ENCODE data around the gene MMEL1.
"Not testable (repeated sequence)": the region's sequence is repeated elsewhere in the genome, so short reads cannot be mapped to it uniquely, and the experiment has no call there.

Gene MMEL1

DNA sequence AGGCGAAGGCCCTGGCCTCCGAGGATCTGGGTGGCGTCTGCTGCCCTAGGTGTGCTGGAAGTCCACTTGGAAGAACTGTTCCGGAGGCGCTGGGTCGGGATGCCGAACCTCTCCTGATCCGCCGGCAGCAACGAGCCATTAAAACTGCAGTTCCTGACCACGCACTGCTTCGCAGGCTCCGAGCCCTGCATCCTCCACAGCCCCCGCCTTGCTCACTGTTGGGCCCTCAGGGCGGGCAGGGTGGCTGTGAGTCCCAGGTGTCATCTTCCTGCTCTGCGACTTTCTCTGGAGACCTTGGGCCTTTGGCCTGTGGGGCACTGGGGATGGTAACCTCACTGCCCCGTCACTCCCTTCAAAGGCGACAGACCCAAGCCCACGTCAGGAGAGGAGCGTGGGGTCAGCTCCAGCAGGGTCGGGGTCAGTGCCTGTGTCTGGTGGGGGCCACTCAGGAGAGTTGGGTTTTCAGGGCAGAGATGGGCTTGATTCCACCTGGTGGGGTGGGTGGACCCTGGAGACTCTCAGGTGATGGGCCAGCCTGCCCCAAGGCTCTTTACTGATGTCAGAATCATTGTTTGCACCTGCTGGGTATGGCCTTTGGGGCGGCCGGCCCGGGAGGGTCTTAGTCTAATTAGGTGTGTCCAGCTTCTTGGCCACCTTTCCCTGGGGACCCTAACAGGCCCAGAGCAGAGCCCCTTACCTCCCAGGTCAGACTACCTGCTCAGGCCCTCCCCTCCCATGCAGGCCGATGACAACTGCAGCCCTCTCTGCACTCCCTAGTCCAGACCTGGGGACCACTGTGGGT, 43.2 kb downstream of the MMEL1 start:
- no peak for DNase-seq

DNA sequence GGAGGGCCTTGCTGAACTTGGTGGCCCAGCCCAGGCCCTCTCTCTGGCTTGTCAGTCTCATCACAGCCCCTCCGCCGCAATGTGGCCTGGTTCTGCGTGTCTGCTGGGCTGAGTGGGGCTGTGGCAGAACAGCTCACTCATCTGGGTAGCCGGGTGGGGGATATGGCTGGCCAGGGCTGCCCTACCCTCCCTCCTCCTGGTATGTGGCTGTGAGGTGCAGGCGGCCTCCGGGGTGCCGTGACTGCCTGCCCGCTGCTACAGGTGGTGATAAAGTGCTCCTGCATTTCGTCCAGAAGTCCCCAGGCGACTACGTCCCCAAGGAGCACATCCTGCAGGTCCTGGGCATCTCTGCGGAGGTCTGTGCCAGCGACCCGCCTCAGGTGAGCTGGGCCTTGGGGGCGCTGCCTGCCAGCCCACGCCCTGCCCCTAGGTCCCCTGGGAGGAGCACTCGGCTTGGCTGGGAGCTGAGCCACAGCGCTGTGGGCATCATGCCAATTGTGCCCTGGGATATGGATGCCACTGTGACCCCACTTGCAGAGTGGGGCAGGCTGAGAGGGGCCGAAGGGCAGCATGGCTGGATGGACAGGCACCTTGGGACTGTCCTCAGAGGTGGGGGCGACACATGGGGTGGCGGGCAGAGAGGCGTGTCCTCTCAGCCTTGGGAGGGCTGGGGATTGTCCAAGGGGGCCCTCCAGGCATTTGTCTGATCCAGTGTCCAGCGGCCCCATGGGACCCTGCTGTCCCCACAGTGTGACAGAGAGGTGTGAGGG, 44.0 kb downstream of the MMEL1 start:
- DNase-seq, result no peak

DNA sequence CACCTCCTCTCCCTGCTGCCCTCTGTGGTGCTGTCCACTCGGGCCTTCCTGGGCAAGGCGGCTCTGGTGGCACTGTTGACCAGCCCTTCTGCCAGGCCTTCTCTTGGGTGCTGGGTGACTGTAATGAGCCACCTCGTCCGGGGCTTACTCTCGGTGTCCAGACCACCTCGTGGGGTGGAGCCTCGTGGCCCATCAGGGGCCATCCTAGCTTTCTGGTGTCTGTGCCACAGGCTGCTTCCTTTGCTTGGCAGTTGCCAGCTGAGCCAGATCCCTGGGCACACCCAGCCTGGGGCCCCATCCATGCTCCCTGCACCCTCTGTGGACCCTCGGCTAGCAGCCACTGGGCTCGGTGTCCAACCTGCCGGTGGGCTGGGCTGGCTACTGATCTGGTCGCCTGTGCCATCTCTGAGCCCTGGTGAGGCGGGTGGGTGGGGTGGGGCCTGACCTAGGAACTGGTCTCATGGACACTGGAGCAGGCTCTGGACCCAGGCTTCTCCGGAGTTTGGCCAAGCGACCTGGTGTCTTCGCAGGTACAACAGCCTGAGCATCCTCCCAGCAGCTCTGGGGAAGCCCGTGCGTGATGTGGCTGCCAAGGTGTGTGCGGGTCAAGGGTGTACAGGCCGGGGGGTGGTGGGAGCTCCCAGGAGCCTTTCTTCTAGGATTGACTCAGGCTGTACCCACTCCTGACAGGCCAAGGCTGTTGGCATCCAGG, 44.8 kb downstream of the MMEL1 start:
- no peak for DNase-seq

DNA sequence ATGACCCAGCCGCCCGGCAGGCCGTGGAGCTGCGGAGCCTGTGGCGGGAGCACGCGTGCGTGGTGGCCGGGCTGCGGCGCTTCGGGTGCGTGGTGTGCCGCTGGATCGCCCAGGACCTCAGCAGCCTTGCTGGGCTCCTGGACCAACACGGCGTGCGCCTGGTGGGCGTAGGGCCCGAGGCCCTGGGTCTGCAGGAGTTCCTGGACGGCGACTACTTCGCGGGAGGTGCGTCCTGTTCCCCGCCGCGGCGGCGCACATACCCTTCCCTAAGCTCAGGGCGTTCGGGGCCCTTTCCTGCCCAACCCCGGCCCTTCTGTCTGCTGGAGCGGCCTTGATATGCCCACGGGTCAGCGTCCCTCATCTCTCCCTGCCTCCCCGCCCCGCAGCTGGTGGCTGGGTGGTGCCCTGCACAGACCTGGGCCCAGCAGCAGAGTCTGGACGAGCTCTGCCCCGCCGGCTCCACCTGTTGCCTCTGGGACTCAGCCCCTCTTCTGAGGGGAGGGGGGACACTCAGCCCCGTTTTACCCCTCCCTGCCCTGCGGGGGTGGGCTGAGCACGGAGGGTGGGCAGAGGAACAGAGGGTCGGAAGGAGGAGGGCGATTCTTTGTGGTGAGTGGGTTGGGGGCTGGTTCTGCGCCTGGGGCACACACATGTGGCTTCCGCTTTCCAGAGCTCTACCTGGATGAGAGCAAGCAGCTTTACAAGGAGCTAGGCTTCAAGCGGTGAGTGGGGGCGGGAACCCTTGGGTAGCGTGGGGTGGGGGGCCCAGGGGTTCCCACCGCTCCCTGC, 45.6 kb downstream of the MMEL1 start:
- DNase-seq, result no peak

DNA sequence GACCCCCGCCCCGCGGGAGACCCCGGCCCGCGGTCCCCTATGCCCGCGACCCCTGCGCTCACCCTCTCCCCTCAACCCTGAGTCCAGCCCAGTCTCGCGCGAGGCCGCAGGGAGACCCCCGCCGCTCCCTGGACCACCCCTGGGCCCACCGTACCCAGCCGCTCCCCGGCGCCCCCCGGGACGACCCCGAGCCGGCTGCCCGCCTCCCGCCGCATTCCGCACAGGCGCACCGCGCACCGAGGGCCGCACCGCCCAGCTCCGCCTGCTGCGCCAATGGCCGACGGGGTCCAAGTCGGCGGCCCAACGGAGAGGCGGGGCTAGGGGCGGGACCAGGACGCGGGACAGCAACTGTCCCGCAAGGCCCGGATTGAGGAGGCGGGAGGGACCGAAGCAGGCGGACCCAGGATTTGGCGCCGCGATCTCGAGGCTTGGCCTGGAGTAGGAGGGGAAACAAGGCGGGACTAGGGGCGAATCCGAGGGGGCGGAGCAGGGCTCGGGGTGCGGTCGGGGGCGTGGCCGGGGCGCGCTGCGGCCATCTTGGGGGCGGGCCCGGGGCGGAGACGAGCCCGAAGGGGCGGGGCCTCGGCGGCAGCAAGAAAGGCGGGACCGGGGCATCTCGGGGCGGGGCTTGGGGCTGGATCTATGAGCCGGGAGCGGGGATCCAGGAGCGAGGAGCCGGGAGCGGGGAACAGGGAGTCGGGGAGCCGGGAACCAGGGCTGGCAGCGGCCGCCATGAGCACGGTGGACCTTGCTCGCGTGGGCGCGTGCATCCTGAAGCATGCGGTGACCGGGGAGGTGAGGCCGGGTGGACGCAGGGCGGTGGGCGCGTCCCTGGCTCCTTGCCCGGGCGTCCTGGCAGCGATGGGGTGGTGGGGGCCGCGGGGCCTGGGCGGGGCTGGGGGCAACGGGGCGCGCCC, 46.4 kb downstream of the MMEL1 start, which contains the start of gene PRXL2B:
TSS of gene PRXL2B (plus strand) at position 624 of the 917 bp plus-strand sequence. CDS start at position 733, 109 bp downstream.
- DNase-seq, result peak; percentile 99

DNA sequence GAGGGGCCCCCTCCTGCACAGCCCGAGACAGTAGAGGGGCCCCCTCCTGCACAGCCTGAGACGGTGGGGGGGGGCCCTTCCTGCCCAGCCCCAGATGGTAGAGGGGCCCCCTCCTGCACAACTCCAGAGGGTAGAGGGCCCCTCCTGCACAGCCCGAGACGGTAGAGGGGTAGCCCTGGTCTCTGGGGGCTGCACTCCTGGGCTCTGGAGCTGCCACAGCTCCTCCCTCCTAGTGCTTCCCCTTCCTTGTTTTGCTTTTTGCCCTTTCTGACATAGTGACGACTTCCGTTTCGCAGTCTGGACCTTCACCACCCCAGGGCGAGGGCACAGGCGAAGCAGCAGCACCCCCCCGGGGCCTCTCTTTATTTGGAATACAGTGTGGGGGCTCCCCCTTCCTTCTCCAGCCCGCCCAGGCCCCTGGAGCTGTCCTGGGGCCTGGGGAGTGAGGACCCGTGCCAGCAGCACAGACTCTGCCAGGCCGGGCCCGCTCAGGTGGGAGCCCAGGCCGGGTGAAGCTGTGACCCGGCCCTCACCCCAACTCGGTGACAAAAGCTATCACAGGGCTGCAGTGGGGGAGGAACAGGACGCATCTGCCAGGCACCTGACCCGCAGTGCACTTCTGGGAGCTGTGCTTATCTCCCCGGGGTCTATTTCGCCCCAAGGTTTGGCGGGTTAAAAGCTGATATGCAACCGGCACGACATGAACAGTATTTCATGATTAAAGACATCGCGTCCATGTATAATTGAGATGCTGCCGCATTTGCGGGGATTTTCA, 47.3 kb downstream of the MMEL1 start:
- DNase-seq, result peak; percentile 5

DNA sequence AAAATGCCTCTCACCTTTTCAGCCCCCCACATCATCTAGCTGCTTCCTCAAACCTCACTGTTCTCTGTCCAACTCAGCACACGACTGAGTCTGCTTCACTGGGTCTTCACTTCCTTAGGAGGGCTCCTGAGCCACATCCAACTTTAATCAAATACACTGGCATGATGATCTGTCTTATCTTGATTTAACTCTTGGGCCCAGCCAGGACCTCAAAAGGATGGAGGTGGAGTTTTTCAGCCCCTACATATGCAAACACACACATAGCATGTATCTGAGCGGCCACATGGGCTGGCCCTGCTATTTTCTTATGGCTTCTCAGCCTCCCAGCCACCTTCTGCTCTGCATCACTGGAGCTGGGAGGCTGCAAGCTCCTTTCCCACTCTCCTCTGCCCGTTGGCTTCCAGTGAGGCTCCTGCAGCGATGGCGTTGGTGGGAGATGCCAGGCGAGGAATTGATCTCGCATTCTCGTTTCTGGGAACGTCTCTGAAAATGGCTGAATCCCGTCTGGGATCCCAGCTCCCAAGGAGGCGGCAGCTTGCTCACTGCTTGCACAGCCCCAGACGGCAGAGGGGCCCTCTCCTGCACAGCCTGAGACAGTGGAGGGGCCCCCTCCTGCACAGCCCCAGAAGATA, 48.0 kb downstream of the MMEL1 start:
- DNase-seq, result no peak

DNA sequence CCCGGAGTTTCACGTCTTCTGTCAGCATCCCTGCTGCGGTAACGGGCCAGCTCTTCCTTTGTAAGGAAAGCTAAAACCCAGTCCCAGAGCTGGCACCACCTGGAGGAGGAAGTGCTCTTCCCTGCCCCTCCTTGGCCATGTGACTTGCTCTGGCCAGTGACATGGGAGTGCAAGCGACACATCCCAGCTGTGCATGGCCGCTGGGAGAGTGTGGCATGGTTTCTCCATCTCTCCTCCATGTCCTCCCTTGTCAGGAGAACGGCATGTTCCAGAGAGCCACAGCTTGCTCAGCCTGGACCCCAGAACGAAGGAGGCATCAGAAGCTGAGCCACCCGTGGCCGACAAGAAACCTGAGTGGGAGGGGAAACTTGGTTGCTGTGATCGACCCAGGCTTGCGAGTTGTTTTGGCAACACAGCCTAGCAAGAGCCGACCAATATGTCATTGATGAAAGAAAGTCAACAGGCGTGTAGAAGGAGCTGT, 48.9 kb downstream of the MMEL1 start:
- DNase-seq, result no peak

DNA sequence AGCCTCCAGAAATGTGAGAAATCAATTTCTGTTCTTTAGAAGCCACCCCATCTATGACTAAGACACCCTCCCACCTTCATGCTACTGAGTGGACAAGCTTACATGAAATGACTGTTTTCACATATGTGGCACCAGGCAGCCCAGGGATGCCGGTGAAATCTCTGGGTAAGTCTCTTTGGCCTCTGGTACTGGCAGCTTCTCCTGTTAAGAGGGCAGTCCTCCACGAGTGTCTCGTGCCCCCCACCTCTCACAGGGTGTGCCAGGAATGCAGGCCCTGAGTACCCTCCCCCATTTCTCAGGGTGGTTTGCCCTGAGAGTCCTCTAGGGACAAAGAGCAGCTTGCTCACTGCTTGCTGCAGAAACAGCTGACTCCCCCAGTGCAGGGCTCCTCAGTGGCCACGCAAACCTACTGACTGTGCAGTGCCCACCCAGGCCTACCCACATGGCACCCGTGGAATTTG, 49.5 kb downstream of the MMEL1 start:
- no peak for DNase-seq

DNA sequence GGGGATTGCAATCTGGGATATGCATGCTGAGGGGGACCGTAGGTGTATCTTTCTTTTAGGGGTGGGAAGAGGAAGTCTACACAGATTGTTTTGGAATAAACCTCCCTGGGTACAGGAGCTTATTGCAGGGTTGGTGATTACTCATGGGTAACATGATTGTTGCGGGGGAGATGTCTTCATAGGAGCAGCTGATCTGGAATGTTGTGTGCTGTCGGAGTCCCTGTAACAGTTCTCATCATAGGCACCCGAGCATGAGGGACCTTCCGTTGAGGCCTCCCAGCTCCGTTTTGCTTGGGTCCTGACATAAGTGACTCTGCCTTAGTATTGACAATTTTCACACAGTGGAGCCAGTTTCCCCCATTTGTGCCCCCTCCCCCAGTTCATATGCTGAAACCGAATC, 50.4 kb downstream of the MMEL1 start:
- no peak for DNase-seq

DNA sequence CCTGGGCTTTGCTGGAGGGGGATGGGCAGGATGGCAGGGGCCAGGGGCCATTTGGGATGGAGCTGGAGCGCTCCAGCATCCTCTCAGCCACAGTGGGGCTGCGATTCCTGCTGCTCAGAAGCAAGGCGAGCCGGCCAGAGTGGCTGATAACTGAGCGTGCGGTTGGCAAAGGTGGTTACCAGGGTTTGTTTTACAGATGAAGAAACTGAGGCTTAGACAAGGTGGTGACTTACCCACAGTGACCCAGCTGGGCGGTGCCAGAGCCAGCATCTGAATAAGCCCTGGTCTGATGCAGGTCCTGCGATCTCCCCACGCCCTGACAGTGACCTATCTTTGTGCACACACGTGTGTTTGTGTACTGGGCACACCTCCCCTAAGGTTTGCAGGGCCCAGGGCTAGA, 52.1 kb downstream of the MMEL1 start:
- no peak for DNase-seq

DNA sequence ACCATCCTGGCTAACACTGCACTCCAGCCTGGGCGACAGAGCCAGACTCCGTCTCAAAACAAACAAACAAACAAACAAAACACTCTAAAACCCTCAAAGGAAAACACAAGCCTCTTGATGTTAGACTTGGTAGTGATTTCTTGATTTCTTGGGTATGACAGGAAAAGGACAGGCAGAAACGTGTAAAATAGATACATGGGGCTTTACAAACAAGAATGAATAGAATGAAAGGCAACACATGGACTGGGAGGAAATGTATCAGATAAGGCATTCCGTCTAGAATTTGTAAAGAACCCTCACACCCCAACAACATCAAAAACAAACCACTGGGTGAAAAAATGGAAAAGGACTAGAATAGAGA, 54.1 kb downstream of the MMEL1 start:
- DNase-seq, result no peak

DNA sequence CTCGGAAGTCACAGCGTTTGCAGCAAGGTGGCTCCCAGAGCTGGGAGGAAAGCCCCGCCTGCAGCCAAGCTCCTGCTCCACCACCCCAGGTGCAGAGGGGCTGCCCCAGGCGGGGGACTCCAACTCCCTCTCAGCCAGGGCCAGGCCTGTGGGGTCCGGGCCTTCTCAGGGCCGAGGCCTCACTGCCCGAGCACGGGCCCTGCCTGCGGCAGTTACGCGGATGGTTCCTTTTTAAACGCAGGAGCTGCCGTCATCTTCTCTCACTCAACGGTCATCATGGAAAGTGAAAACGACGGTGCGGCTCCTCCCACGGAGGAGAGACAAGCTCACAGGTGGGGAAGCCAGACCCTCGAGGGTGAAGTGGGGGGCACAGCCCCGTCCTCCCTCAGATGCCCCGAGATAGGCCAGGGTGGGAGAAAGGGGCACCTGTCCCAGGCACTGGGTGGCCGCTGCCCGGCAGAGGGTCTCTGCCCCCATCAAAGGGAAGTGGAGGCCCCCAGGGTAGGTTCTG, 55.2 kb downstream of the MMEL1 start:
- not testable (repeated sequence) for DNase-seq

DNA sequence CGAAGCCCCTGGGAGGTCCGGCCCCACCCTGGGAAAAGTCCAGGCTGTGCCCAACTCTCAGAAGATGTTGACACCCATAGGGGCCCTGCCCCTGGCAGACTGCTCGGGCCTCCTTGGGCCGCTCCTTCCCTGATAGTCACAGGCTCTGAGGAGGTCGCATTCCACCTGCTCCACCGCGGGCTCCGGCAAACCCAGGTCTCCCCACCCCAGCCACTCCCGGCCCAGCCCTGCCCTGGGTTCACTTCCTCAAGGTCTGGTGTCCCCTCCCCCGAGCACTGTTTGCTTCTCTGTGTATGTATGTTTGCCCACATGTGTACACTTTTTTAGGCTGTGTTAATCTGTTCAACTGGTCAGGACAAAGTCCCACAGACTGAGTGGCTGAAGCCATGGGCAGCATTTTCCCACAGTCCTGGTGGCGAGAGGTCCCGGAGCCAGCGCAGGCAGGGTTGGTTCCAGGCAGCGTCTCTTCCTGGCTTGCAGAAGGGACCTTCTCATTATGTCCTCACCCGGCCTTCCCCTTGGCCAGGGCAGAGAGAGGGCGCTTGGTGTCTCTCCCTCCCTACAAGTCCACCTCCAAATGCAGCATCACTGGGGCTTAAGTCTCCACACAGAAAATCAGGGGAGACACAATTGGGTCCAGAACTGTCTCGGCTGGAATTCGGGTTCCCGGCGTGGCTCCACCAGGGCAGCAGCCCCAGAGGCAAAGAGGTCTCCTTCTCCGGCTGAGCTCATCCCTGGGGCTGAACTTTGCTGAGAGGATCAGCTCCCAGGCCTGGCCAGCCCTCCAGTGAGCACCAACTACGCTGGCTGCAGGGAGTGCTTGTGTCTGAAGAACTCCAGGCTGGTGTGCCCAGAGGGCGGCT, 56.8 kb downstream of the MMEL1 start:
- DNase-seq, result no peak

DNA sequence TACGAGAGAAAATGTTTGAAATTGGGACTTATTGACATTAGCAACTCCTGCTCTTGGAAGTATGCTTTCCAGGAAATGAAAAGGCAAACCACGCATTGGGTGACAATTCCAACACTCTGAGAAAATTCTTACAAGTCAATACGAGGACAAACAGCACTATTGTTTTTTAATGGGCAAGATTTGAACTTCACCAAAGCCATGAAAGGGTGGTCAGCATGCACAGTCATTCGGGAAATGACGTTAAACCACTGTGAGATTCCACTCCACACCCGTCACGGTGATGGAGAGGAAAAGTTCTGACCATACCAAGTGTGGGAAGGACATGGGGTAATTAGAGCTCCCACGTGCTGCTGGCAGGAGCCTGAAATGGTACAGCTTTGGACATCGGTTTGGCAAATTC, 58.5 kb downstream of the MMEL1 start:
- DNase-seq, result no peak

DNA sequence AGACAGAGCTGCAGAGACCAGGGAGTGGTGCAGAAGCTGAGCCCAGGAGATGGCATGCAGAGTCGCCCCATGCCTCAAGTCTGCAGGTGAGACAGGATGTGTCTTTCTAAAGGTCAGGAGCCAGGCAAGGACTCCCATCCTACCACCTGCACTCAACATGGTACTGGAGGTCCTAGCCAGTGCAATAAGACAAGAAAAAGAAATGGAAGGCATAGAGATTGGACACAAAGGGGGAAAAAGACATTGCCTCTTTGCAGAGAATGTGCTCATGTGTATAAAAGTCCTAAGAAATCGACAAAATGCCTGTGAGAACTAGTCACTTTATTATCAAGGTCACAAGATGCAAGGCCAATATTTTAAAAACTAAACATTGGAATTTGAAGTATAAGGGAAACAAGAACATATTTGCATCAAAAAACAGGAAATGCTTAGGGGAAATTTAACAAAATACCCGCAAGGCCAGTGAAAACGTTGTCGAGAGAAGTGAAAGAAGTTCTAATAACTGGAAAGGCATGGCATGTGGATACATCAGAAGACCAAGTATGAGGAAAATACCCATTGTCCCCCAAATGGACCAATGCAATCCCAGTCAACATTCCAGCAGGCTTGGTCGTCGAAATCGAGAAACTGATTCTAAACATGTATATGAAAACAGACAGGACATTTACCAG, 59.4 kb downstream of the MMEL1 start:
- DNase-seq, result no peak

DNA sequence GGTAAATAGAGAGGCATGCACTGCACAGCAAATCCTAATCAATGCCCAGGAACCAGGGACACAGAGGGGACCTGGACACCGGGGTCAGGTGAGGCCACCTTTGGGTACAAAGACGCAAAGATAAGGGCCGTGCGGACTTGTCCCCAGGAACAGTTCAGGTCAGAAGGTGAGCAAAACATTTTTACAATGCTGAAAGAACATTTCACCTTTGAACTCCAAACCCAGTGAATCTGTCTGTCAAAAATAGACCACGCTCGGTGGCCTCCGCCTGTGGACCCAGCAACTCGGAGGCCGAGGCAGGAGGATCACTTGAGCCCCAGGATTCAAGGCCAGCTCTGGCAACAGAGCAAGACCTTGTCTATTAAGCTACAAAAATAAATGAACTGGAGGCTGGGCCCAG, 61.5 kb downstream of the MMEL1 start:
- DNase-seq, result no peak

DNA sequence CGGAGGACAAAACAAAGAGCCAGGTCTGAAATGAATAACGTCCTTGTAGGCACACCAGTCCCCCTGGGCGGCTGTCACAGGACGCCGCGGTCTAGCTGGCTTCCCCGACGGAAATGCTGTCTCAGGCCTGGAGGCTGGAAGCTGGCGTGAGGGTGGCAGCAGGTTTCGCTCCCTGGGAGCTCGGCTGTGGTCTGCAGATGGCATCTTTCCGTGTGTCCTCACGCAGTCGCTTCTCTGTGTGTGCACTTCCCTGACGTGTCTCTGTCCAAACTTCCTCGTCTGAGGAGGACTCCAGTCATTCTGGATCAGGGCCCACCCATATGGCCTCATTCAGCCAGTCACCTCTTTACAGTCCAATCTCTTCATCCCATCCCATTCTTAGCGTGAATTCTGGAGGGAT, 62.5 kb downstream of the MMEL1 start:
- no peak for DNase-seq

All from NCI-H2227 treated with DMSO at 0.1 percent for 48 hours (cell line).